Osteocyte (in vitro differentiated cells): ENCODE measurements around the gene ANO3. TPM values are rescaled to one million over a fixed set of nuclear protein-coding genes. Genes with fewer than 3 reads are reported as not detected.

Experiments
- DNase-seq: peaks from one replicate; pipeline ENCODE4 v3.0.0; 2021; ENCODE audit warnings: mixed read lengths; ENCODE audit not compliant: unreplicated experiment; ENCODE audit errors: extremely low spot score
- H3K27ac Mint-ChIP-seq: one replicate; pipeline ENCODE4 v1.8.0; 2021; ENCODE audit warnings: mild to moderate bottlenecking, mixed read lengths; ENCODE audit not compliant: unreplicated experiment
- H3K27me3 Mint-ChIP-seq: one replicate; pipeline ENCODE4 v1.8.0; 2021; ENCODE audit warnings: mixed read lengths; ENCODE audit not compliant: unreplicated experiment
- H3K36me3 Mint-ChIP-seq: one replicate; pipeline ENCODE4 v1.8.0; 2021; ENCODE audit warnings: mixed read lengths; ENCODE audit not compliant: unreplicated experiment
- H3K4me1 Mint-ChIP-seq: one replicate; pipeline ENCODE4 v1.8.0; 2021; ENCODE audit warnings: mixed read lengths; ENCODE audit not compliant: unreplicated experiment
- H3K4me3 Mint-ChIP-seq: one replicate; pipeline ENCODE4 v1.8.0; 2021; ENCODE audit warnings: mild to moderate bottlenecking, moderate library complexity, mixed read lengths; ENCODE audit not compliant: unreplicated experiment
- H3K9me3 Mint-ChIP-seq: one replicate; pipeline ENCODE4 v1.8.0; 2021; ENCODE audit warnings: mixed read lengths; ENCODE audit not compliant: unreplicated experiment
- total RNA-seq: library from RNA; stranded (reverse); gene quantifications from 2 replicates; pipeline ENCODE4 v1.2.1, GENCODE V29; 2021
- TF ChIP-seq, protein P1 (sequence below): fragments of 200-600 bp; sonication (generic); IDR thresholded peaks from 2 replicates; pipeline ENCODE4 v1.5.0; 2021; ENCODE audit warnings: antibody characterized with exemption, mild to moderate bottlenecking, moderate library complexity

Gene ANO3
- total RNA-seq, 1 donor from 2014 or later = not detected

DNA sequence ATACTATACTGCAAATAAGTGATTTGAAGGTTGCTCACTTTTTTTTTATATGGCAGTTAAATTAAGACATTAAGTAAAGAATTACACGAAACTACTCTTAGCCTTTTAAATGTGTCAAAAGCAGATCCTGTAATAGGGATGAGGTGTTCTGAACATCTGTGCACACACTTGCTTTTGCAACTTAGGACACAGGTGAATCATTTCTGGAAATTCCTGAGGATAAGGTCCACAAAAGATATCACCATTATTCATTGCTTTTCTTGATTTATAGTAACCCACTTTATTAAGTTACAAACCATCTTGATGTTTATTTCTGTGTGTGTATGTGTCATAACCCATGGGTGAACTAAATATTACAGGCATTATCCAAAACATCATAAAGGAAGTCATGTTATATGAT lies 334.0 kb downstream of the ANO3 start:
- Mint-ChIP-seq H3K9me3 (no peaks in the 10 kb centered on the region), H3K27ac (no peak overlapping the region), H3K36me3 (no peaks in the 10 kb centered on the region), H3K4me3 (no peak overlapping the region), H3K4me1 (no peaks in the 10 kb centered on the region), H3K27me3 (peaks cover 9% of the 10 kb centered on the region)
- TF ChIP-seq, protein P1, sequence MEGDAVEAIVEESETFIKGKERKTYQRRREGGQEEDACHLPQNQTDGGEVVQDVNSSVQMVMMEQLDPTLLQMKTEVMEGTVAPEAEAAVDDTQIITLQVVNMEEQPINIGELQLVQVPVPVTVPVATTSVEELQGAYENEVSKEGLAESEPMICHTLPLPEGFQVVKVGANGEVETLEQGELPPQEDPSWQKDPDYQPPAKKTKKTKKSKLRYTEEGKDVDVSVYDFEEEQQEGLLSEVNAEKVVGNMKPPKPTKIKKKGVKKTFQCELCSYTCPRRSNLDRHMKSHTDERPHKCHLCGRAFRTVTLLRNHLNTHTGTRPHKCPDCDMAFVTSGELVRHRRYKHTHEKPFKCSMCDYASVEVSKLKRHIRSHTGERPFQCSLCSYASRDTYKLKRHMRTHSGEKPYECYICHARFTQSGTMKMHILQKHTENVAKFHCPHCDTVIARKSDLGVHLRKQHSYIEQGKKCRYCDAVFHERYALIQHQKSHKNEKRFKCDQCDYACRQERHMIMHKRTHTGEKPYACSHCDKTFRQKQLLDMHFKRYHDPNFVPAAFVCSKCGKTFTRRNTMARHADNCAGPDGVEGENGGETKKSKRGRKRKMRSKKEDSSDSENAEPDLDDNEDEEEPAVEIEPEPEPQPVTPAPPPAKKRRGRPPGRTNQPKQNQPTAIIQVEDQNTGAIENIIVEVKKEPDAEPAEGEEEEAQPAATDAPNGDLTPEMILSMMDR = no peak
- no peak for DNase-seq

DNA sequence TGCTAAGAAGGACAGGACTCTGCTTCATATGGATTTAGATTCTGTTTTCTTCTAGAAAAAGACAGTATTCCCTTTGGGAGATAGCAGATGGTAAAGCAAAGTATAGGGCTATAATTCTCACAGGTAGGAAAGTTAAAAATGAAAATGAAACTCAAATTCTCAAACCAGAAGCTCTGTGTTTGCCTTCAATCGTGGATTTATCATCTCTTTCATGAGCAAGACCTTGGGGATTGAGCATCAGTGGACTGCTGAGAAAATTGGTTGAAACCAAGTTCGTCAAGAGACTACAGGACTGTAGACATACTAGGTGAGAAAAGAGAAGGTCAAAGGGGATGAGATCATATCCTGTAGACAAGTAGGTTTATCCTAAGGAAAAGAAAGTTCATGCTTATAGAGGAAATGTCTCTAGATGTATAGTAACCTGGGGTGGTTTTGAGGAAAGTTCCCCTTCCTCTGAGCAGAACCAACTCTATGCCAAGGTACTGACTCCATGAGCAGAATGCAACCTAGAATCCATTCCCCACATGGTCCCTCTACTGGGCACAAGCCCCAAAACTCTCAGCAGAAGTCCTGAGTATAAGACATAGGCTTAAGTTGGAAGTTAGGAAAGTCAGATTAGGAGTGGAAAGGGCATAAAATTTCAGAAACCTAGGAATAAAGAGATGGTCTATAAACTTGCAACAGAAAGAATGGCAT lies 343.5 kb downstream of the ANO3 start:
- no peak overlapping the region for H3K4me3 Mint-ChIP-seq
- no peaks in the 10 kb centered on the region for H3K36me3 Mint-ChIP-seq
- TF ChIP-seq, protein P1 = no peak
- H3K27ac Mint-ChIP-seq = no peak overlapping the region
- DNase-seq = no peak
- H3K9me3 Mint-ChIP-seq = peaks cover 5% of the 10 kb centered on the region
- H3K4me1 Mint-ChIP-seq = no peaks in the 10 kb centered on the region
- H3K27me3 Mint-ChIP-seq = peaks cover 8% of the 10 kb centered on the region

DNA sequence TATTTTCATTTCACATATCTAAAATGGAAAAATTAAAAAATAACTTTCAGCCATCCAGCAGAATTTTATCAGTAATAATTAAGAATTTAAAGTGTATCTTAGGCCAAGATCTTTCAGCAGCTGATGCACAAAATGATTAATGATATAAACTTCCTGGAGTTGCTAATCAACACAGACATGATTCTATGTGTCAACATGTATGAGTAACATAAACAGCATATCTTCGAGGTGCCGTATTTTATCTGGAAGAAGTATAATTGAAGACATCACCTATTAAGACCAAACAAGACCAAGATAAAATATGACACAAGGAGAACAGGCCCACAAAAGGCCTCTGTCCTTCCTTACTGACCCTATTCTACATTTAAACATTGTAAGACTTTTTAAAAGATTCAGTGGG lies 344.7 kb downstream of the ANO3 start:
- no peak overlapping the region for H3K27ac Mint-ChIP-seq
- no peaks in the 10 kb centered on the region for H3K4me1 Mint-ChIP-seq
- H3K4me3 Mint-ChIP-seq = no peak overlapping the region
- H3K27me3 Mint-ChIP-seq = peaks cover 8% of the 10 kb centered on the region
- no peak for DNase-seq
- H3K9me3 Mint-ChIP-seq = peaks cover 5% of the 10 kb centered on the region
- no peaks in the 10 kb centered on the region for H3K36me3 Mint-ChIP-seq
- TF ChIP-seq, protein P1 = no peak

DNA sequence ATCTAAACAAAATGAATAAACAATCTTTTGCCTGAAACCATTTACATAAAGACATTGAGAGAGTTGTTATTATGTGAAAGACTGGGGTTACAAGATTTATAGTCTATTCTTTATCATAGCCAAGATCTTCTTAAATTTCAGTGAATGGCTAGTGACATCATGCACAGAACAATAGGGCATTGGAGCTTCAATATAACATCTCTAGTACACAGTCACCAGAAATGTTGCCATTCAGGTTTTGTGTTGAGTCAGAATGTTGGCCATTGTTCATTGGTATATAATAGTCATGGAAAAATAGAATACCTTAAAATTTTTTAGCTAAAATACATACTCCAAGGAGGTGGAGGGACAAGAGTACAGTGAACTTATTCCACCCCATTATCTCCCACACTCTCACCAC lies 345.6 kb downstream of the ANO3 start:
- TF ChIP-seq, protein P1 = no peak
- no peak for DNase-seq
- peaks cover 2% of the 10 kb centered on the region for H3K27me3 Mint-ChIP-seq
- no peak overlapping the region for H3K4me3 Mint-ChIP-seq
- H3K9me3 Mint-ChIP-seq = peaks cover 5% of the 10 kb centered on the region
- H3K4me1 Mint-ChIP-seq = no peaks in the 10 kb centered on the region
- no peaks in the 10 kb centered on the region for H3K36me3 Mint-ChIP-seq
- no peak overlapping the region for H3K27ac Mint-ChIP-seq

DNA sequence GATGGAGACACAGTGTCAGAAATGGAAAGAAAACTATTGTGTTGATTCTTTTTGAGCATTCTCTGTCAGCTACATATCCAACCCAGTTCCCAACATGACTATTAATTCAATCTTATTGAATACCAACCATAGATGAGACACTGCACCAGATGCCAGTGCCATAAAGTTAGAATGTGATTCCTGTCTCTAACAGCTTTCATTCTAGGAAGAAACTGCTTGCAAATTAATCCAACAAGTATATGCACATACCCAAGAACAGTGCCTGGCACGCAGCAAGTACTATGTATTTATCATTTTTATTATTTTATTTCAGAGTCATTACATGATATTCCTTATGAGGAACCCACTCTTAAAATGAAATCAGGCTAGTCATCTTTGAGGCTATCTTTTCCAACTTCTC lies 355.4 kb downstream of the ANO3 start:
- no peaks in the 10 kb centered on the region for H3K4me1 Mint-ChIP-seq
- H3K27ac Mint-ChIP-seq = no peak overlapping the region
- H3K36me3 Mint-ChIP-seq = no peaks in the 10 kb centered on the region
- no peak overlapping the region for H3K4me3 Mint-ChIP-seq
- TF ChIP-seq, protein P1 = no peak
- no peaks in the 10 kb centered on the region for H3K27me3 Mint-ChIP-seq
- H3K9me3 Mint-ChIP-seq = no peaks in the 10 kb centered on the region
- no peak for DNase-seq
